NCI-H187 treated with DMSO at 0.1 percent for 48 hours (cell line): ENCODE results near the gene PCDHA5.
A peak's percentile ranks its signal among the peaks of the same experiment; 100 is the strongest.
"Not testable (repeated sequence)": the region's sequence is repeated elsewhere in the genome, so short reads cannot be mapped to it uniquely, and the experiment has no call there.

Source experiments
- DNase-seq: peaks from one replicate; lab custom pipeline; 2025; lab: John Stamatoyannopoulos, UW

Gene PCDHA5

GRCh38 chr5:140823475-140823874, 2.1 kb downstream of the PCDHA5 start:
- no peak for DNase-seq

GRCh38 chr5:140827704-140828361, 6.4 kb downstream of the PCDHA5 start, which contains the start of gene PCDHA6:
Gene PCDHA6 (plus strand): TSS chr5:140827960. CDS start chr5:140828092, 132 bp downstream.
- DNase-seq: no peak

DNA sequence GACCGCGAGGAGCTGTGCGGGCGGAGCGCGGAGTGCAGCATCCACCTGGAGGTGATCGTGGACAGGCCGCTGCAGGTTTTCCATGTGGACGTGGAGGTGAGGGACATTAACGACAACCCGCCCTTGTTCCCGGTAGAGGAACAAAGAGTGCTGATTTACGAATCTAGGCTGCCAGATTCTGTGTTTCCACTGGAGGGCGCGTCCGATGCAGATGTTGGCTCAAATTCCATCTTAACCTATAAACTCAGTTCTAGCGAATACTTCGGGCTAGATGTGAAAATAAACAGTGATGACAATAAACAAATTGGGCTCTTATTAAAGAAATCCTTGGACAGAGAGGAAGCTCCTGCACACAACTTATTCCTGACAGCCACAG, 6.9 kb downstream of the PCDHA5 start:
- no peak for DNase-seq

DNA sequence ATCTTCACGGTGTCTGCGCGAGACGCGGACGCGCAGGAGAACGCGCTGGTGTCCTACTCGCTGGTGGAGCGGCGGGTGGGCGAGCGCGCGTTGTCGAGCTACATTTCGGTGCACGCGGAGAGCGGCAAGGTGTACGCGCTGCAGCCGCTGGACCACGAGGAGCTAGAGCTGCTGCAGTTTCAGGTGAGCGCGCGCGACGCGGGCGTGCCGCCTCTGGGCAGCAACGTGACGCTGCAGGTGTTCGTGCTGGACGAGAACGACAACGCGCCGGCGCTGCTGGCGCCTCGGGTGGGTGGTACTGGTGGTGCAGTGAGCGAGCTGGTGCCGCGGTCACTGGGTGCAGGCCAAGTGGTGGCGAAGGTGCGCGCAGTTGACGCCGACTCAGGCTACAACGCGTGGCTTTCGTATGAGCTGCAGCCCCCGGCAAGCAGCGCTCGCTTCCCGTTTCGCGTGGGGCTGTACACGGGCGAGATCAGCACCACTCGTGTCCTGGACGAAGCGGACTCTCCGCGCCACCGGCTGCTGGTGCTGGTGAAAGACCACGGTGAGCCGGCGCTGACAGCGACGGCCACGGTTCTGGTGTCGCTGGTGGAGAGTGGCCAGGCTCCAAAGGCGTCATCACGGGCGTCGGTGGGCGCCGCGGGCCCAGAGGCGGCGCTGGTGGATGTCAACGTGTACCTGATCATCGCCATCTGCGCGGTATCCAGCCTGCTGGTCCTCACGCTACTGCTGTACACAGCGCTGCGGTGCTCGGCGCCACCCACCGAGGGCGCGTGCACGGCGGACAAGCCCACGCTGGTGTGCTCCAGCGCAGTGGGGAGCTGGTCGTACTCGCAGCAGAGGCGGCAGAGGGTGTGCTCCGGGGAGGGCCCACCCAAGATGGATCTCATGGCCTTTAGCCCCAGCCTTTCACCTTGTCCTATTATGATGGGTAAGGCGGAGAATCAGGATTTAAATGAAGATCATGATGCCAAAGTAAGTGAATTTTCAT, 8.4 kb downstream of the PCDHA5 start:
- not testable (repeated sequence) for DNase-seq

DNA sequence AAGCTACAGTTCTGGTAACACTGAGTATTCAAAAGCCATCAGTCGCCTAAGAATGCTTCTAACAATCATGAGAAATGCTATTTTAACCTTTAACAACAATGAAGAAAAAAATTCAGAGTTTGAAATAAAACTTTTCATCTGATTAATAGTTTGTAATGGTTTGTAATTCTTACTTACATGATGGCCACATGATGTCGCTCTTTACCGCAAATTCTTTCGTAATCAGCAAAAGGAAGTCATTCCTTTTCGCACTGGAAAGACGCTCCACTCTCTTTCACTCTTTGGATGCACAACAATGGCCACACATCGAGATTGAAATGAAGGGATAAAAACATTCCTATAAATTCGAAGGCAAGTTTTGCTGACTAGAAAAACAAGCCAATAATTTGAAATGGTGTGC, 12.6 kb downstream of the PCDHA5 start, which contains the start of gene PCDHA7:
Gene PCDHA7, plus strand, starts transcription at position 277 of the 400 bp plus-strand sequence. Its CDS starts 115 bp downstream, at position 392.
- DNase-seq: no peak

DNA sequence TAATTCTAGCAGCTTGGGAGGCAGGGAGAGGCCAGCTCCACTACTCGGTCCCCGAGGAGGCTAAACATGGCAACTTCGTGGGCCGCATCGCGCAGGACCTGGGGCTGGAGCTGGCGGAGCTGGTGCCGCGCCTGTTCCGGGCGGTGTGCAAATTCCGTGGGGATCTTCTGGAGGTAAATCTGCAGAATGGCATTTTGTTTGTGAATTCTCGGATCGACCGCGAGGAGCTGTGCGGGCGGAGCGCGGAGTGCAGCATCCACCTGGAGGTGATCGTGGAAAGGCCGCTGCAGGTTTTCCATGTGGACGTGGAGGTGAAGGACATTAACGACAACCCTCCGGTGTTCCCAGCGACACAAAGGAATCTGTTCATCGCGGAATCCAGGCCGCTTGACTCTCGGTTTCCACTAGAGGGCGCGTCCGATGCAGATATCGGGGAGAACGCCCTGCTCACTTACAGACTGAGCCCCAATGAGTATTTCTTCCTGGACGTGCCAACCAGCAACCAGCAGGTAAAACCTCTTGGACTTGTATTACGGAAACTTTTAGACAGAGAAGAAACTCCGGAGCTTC, 13.1 kb downstream of the PCDHA5 start:
- not testable (repeated sequence) for DNase-seq

DNA sequence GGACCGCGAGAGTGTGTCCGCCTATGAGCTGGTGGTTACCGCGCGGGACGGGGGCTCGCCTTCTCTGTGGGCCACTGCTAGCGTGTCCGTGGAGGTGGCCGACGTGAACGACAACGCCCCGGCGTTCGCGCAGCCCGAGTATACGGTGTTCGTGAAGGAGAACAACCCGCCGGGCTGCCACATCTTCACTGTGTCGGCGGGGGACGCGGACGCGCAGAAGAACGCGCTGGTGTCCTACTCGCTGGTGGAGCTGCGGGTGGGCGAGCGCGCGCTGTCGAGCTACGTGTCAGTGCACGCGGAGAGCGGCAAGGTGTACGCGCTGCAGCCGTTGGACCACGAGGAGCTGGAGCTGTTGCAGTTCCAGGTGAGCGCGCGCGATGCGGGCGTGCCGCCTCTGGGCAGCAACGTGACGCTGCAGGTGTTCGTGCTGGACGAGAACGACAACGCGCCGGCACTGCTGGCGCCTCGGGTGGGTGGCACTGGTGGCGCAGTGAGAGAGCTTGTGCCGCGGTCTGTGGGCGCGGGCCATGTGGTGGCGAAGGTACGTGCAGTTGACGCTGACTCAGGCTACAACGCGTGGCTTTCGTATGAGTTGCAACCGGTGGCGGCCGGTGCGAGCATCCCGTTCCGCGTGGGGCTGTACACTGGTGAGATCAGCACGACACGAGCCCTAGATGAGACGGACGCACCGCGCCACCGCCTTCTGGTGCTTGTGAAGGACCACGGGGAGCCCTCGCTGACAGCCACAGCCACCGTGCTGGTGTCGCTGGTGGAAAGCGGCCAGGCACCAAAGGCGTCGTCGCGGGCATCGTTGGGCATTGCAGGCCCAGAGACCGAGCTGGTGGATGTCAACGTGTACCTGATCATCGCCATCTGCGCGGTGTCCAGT, 14.5 kb downstream of the PCDHA5 start:
- no peak for DNase-seq

DNA sequence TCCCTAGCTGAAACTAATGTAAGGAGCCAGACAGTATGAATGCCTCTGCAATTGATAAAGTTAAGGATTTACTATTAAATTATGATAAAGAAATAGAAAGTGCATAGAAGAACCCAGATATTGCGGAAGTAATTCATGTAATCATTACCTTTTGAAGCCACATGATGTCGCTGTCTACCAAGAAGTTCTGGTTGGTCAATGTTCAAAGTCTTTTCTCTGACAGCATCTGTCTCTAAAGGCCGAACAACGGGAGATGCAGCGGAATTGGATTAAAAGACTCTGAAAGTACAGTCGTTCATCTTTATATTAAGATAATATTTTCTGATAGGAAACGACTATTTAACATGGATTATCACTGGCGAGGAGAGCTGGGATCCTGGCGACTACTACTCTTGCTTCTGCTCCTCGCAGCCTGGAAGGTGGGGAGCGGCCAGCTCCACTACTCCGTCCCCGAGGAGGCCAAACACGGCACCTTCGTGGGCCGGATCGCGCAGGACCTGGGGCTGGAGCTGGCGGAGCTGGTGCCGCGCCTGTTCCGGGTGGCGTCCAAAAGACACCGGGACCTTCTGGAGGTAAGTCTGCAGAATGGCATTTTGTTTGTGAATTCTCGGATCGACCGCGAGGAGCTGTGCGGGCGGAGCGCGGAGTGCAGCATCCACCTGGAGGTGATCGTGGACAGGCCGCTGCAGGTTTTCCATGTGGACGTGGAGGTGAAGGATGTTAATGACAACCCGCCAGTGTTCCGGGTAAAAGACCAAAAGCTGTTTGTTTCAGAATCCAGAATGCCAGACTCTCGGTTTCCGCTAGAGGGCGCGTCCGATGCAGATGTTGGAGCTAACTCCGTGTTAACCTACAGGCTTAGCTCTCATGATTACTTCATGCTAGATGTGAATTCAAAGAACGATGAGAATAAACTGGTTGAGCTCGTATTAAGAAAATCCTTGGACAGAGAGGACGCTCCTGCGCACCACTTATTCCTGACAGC, 19.9 kb downstream of the PCDHA5 start, which contains the start of gene PCDHA8:
Gene PCDHA8, plus strand, starts transcription at position 210 of the 985 bp plus-strand sequence. Its CDS starts 135 bp downstream, at position 345.
- no peak for DNase-seq

- DNase-seq: no peak
Observed at GRCh38 chr5:140842798-140843733, 21.7 kb downstream of the PCDHA5 start.

DNA sequence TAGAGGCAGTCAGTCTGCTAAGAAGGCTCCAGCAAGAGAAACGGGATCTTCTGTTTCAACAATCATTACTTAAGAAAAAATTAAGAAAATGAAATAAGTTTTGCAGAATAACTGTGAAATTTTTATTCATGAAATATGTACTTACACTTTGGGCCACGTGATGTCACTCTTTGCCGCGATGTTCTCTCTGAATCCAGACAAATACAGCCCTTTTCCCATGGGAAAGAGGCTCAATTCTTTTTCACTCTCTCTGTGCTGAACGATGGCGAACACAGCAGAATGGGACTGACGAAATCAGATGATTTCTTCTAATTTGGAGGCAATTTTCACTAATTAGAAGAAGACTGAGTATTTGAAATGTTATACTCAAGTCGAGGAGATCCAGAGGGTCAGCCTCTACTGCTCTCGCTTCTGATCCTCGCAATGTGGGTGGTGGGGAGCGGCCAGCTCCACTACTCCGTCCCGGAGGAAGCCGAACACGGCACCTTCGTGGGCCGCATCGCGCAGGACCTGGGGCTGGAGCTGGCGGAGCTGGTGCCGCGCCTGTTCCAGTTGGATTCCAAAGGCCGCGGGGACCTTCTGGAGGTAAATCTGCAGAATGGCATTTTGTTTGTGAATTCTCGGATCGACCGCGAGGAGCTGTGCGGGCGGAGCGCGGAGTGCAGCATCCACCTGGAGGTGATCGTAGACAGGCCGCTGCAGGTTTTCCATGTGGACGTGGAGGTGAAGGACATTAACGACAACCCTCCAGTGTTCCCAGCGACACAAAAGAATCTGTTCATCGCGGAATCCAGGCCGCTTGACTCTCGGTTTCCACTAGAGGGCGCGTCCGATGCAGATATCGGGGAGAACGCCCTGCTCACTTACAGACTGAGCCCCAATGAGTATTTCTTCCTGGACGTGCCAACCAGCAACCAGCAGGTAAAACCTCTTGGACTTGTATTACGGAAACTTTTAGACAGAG, 27.0 kb downstream of the PCDHA5 start, which contains the start of gene PCDHA9:
Gene PCDHA9, plus strand, starts transcription at position 244 of the 964 bp plus-strand sequence. Its CDS starts 114 bp downstream, at position 358.
- DNase-seq: not testable (repeated sequence)

DNA sequence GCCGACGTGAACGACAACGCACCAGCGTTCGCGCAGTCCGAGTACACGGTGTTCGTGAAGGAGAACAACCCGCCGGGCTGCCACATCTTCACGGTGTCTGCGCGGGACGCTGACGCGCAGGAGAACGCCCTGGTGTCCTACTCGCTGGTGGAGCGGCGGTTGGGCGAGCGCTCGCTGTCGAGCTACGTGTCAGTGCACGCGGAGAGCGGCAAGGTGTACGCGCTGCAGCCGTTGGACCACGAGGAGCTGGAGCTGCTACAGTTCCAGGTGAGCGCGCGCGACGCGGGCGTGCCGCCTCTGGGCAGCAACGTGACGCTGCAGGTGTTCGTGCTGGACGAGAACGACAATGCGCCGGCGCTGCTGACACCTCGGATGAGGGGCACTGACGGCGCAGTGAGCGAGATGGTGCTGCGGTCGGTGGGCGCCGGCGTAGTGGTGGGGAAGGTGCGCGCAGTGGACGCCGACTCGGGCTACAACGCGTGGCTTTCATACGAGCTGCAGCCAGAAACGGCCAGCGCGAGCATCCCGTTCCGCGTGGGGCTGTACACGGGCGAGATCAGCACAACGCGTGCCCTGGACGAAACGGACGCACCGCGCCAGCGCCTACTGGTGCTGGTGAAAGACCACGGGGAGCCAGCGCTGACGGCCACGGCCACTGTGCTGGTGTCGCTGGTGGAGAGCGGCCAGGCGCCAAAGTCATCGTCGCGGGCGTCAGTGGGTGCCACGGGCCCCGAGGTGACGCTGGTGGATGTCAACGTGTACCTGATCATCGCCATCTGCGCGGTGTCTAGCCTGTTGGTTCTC, 28.6 kb downstream of the PCDHA5 start:
- DNase-seq: not testable (repeated sequence)

- peak; percentile 24 for DNase-seq
Observed at GRCh38 chr5:140855772-140856674, 34.6 kb downstream of the PCDHA5 start, which contains the start of gene PCDHA10. Gene PCDHA10 (plus strand): TSS chr5:140855897. CDS start chr5:140856049, 152 bp downstream.

DNA sequence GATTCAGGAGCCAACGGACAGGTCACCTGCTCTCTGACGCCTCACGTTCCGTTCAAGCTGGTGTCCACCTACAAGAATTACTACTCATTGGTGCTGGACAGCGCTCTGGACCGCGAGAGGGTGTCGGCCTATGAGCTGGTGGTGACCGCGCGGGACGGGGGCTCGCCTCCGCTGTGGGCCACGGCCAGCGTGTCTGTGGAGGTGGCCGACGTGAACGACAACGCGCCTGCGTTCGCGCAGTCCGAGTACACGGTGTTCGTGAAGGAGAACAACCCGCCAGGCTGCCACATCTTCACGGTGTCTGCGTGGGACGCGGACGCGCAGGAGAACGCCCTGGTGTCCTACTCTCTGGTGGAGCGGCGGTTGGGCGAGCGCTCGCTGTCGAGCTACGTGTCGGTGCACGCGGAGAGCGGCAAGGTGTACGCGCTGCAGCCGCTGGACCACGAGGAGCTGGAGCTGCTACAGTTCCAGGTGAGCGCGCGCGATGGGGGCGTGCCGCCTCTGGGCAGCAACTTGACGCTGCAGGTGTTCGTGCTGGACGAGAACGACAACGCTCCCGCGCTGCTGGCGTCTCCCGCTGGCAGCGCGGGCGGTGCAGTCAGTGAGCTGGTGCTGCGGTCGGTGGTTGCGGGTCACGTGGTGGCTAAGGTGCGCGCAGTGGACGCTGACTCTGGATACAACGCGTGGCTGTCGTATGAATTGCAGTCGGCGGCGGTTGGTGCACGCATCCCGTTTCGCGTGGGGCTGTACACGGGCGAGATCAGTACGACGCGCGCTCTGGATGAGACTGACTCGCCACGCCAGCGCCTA, 36.0 kb downstream of the PCDHA5 start:
- no peak for DNase-seq

GRCh38 chr5:140857987-140858240, 36.5 kb downstream of the PCDHA5 start:
- no peak for DNase-seq
